Activated CD8-positive, alpha-beta T cell treated with anti-CD3 and anti-CD28 coated beads for 36 hours (primary cell): ENCODE measurements around the gene CYP3A4. TPM values are rescaled to one million over a fixed set of nuclear protein-coding genes. Genes with fewer than 3 reads are reported as not detected.

Experiments used
- ATAC-seq: fragments of 200-7000 bp; cut with Tn5 transposase; one replicate; pipeline ENCODE4 v1.10.0; 2021; ENCODE audit warnings: mild to moderate bottlenecking, moderate library complexity
- CTCF ChIA-PET: fragments of 350-600 bp; sonication (Branson Sonifier 250); formaldehyde crosslinking; loops from one replicate; lab custom pipeline; 2021; ENCODE audit warnings: antibody characterized with exemption; lab: Charles Lee
- POLR2A ChIA-PET: fragments of 350-600 bp; sonication (Branson Sonifier 250); formaldehyde crosslinking; loops from one replicate; lab custom pipeline; 2021; ENCODE audit warnings: antibody characterized with exemption; lab: Charles Lee
- DNase-seq: peaks from one replicate; pipeline ENCODE4 v3.0.0-alpha.2; 2020
- H3K27ac Mint-ChIP-seq: one replicate; pipeline ENCODE4 v1.8.0; 2021; ENCODE audit warnings: mild to moderate bottlenecking, mixed read lengths
- H3K27me3 Mint-ChIP-seq: one replicate; pipeline ENCODE4 v1.8.0; 2021; ENCODE audit warnings: mixed read lengths
- H3K36me3 Mint-ChIP-seq: one replicate; pipeline ENCODE4 v1.8.0; 2021; ENCODE audit warnings: low read depth, mixed read lengths
- H3K4me1 Mint-ChIP-seq: one replicate; pipeline ENCODE4 v1.8.0; 2021; ENCODE audit warnings: low read depth, mixed read lengths
- H3K4me3 Mint-ChIP-seq: one replicate; pipeline ENCODE4 v1.8.0; 2021; ENCODE audit warnings: mild to moderate bottlenecking, moderate library complexity, mixed read lengths
- H3K9me3 Mint-ChIP-seq: one replicate; pipeline ENCODE4 v1.8.0; 2021; ENCODE audit warnings: mixed read lengths
- CTCF ChIP-seq: fragments of 200-600 bp; IDR thresholded peaks from one replicate; pipeline ENCODE4 v1.8.0; 2022; ENCODE audit warnings: antibody characterized with exemption, mild to moderate bottlenecking
- intact Hi-C: fragments of 100-400 bp; cut with micrococcal nuclease; formaldehyde crosslinking; loops from one replicate; pipeline ENCODE4 v1.10.0; 2022
- total RNA-seq, 2 experiments: library from RNA; stranded (reverse); gene quantifications; one replicate each; pipeline ENCODE4 v1.2.3, GENCODE V29; 2021

The CYP3A4 gene
- total RNA-seq, 2 experiments from 2014 or later: not detected

- Mint-ChIP-seq H3K9me3 (no peaks in the 10 kb centered on the region), H3K27me3 (no peaks in the 10 kb centered on the region), H3K4me1 (peaks cover 16% of the 10 kb centered on the region), H3K36me3 (peaks cover 4% of the 10 kb centered on the region), H3K27ac (no peak overlapping the region), H3K4me3 (no peak overlapping the region)
- CTCF ChIA-PET: interaction anchor here (1.2 kb wide), 1 partner anchor 97 kb away, joined by 3 read pairs; no protein-coding TSS in a partner anchor
- POLR2A ChIA-PET: no interaction called here
- peak; percentile 42 for ATAC-seq
- intact Hi-C loops: no loop called here
- no peak for DNase-seq
- TF ChIP-seq CTCF: no peak
Observed at GRCh38 chr7:99720800-99721595, 63.0 kb downstream of the CYP3A4 start.

GRCh38 chr7:99719996-99720769 lies 63.8 kb downstream of the CYP3A4 start:
- ChIA-PET POLR2A (no interaction called here), CTCF (interaction anchor here (1.2 kb wide), 1 partner anchor 96 kb away, joined by 3 read pairs; no protein-coding TSS in a partner anchor)
- no peak overlapping the region for H3K27ac Mint-ChIP-seq
- peaks cover 10% of the 10 kb centered on the region for H3K36me3 Mint-ChIP-seq
- ATAC-seq: peak; percentile 77
- H3K9me3 Mint-ChIP-seq: no peaks in the 10 kb centered on the region
- H3K4me3 Mint-ChIP-seq: no peak overlapping the region
- DNase-seq: no peak
- H3K4me1 Mint-ChIP-seq: peaks cover 16% of the 10 kb centered on the region
- no peak for TF ChIP-seq CTCF
- no peaks in the 10 kb centered on the region for H3K27me3 Mint-ChIP-seq
- intact Hi-C loops: no loop called here

GRCh38 chr7:99713995-99714570 lies 69.9 kb downstream of the CYP3A4 start:
- H3K9me3 Mint-ChIP-seq: peaks cover 4% of the 10 kb centered on the region
- H3K36me3 Mint-ChIP-seq: peaks cover 27% of the 10 kb centered on the region
- H3K27ac Mint-ChIP-seq: no peak overlapping the region
- DNase-seq (no peak), ATAC-seq (no peak)
- POLR2A ChIA-PET: no interaction called here
- CTCF ChIA-PET: no interaction called here
- no peak overlapping the region for H3K4me3 Mint-ChIP-seq
- intact Hi-C loops: no loop called here
- H3K4me1 Mint-ChIP-seq: no peaks in the 10 kb centered on the region
- no peaks in the 10 kb centered on the region for H3K27me3 Mint-ChIP-seq
- no peak for TF ChIP-seq CTCF

GRCh38 chr7:99709838-99710578 lies 74.0 kb downstream of the CYP3A4 start:
- no peaks in the 10 kb centered on the region for H3K27me3 Mint-ChIP-seq
- DNase-seq (no peak), ATAC-seq (no peak)
- H3K36me3 Mint-ChIP-seq: peaks cover 26% of the 10 kb centered on the region
- ChIA-PET CTCF (no interaction called here), POLR2A (no interaction called here)
- intact Hi-C loops: no loop called here
- H3K9me3 Mint-ChIP-seq: peaks cover 4% of the 10 kb centered on the region
- no peak overlapping the region for H3K4me3 Mint-ChIP-seq
- H3K27ac Mint-ChIP-seq: no peak overlapping the region
- no peak for TF ChIP-seq CTCF
- no peaks in the 10 kb centered on the region for H3K4me1 Mint-ChIP-seq
